Astrocyte of the spinal cord (primary cell): ENCODE results near the gene METRN.
A peak's percentile ranks its signal among the peaks of the same experiment; 100 is the strongest.

Experiments used
- DNase-seq: peaks from one replicate; pipeline ENCODE4 v3.0.0; 2011; ENCODE audit warnings: low read depth, low spot score
- H3K4me3 ChIP-seq: 2 replicates; pipeline ENCODE4 v1.5.1; 2011; ENCODE audit warnings: low read depth, mild to moderate bottlenecking, low read length, moderate library complexity
- CTCF ChIP-seq: IDR thresholded peaks from 2 replicates; pipeline ENCODE4 v1.5.1; 2012; ENCODE audit warnings: low read depth, mild to moderate bottlenecking, low read length, inconsistent platforms
- in situ Hi-C: cut with HindIII; loops from 2 replicates; pipeline ENCODE4 v1.10.0; 2017; ENCODE audit warnings: low sequenced_read_pairs

METRN gene

GRCh38 chr16:682493-683395 lies 32.2 kb upstream of the METRN start:
- DNase-seq = no peak
- TF ChIP-seq CTCF = no peak
- peak overlapping the region; percentile 48 for H3K4me3 ChIP-seq
- in situ Hi-C loops = no loop called here

- H3K4me3 ChIP-seq = peak overlapping the region; percentile 48
- DNase-seq = no peak
- no peak for TF ChIP-seq CTCF
- in situ Hi-C loops = no loop called here
Measured at GRCh38 chr16:683396-684070, 31.4 kb upstream of the METRN start.

- peak; percentile 95 for DNase-seq
- in situ Hi-C loops = no loop called here
- no peak for TF ChIP-seq CTCF
- H3K4me3 ChIP-seq = peak within 1 kb of the TSS; percentile 48
Measured at GRCh38 chr16:684071-684794, 30.7 kb upstream of the METRN start, which contains the start of gene JMJD8. JMJD8 (minus strand) TSS chr16:684334; CDS start chr16:684319, 15 bp downstream.

GRCh38 chr16:684961-685696 lies 29.8 kb upstream of the METRN start:
- no peak for TF ChIP-seq CTCF
- H3K4me3 ChIP-seq = no peak overlapping the region
- no peak for DNase-seq
- in situ Hi-C loops = no loop called here

GRCh38 chr16:685967-686366 lies 29.0 kb upstream of the METRN start:
- in situ Hi-C loops = no loop called here
- DNase-seq = peak; percentile 36
- peak; percentile 57 for TF ChIP-seq CTCF
- no peak overlapping the region for H3K4me3 ChIP-seq
